Measurements from ENCODE around the gene NFXL1.

Gene NFXL1

DNA sequence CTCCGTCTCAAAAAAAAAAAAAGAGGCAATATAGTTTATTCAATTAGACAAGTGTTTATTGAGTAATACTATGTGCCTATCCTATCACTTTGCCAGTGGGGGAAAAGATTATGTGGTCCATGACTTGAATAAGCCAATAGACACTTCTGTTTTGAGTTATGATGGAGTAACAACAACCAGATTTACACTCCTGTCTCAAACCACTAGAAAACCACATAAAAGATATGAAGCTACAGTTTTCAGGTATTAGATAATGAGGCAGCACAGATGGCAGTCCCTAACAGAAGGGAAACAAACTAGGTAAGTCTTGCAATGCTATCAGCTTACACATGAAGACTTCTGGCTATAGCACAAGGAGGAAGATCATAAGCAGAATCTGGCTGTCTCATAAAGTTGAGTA lies 22.5 kb downstream of the NFXL1 start:
- H3K4me3 ChIP-seq (ENCODE audit: low read depth, low read length) = no peak overlapping the region
- no peak for DNase-seq (ENCODE audit: low read depth, low spot score)
- ChIA-PET POLR2A (no interaction called here), CTCF (interaction anchor here (0.9 to 1.1 kb wide), 3 partner anchors 34 to 187 kb away, joined by 3 to 5 read pairs (median 4); no protein-coding TSS in a partner anchor)
- TF ChIP-seq, protein P1, sequence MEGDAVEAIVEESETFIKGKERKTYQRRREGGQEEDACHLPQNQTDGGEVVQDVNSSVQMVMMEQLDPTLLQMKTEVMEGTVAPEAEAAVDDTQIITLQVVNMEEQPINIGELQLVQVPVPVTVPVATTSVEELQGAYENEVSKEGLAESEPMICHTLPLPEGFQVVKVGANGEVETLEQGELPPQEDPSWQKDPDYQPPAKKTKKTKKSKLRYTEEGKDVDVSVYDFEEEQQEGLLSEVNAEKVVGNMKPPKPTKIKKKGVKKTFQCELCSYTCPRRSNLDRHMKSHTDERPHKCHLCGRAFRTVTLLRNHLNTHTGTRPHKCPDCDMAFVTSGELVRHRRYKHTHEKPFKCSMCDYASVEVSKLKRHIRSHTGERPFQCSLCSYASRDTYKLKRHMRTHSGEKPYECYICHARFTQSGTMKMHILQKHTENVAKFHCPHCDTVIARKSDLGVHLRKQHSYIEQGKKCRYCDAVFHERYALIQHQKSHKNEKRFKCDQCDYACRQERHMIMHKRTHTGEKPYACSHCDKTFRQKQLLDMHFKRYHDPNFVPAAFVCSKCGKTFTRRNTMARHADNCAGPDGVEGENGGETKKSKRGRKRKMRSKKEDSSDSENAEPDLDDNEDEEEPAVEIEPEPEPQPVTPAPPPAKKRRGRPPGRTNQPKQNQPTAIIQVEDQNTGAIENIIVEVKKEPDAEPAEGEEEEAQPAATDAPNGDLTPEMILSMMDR (IDR thresholded peaks at IDR 0.05; ENCODE audit: insufficient read depth, low read length, missing control alignments) = no peak

DNA sequence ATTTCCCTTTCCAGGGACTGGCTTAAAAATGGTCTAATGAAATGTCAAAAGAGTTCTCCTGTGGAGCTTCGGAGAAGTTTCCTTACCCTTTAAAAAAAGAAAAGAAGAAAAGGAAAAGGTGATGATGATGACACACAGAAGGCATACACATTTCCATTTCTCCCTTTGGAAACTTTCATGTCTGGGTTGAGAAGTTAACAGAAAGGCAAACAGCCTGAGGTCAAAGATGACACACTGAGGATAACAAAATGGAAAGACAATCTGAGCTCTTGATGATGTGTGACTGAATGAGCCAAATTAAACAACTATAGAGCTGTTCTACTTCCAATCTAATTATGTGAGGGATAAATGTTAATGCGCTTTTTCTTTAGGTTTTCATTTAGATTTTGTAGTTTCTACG lies 32.2 kb downstream of the NFXL1 start:
- no peak overlapping the region for H3K4me3 ChIP-seq (ENCODE audit: low read depth, low read length)
- no peak for DNase-seq (ENCODE audit: low read depth, low spot score)
- CTCF ChIA-PET = interaction anchor here (2.8 kb wide), 1 partner anchor 177 kb away, joined by 13 read pairs; no protein-coding TSS in a partner anchor
- TF ChIP-seq, protein P1 (IDR thresholded peaks at IDR 0.05; ENCODE audit: insufficient read depth, low read length, missing control alignments) = no peak
- POLR2A ChIA-PET = no interaction called here

GRCh38 chr4:47879458-47879857 lies 34.9 kb downstream of the NFXL1 start:
- TF ChIP-seq, protein P1 (IDR thresholded peaks at IDR 0.05; ENCODE audit: insufficient read depth, low read length, missing control alignments) = no peak
- no peak overlapping the region for H3K4me3 ChIP-seq (ENCODE audit: low read depth, low read length)
- no peak for DNase-seq (ENCODE audit: low read depth, low spot score)
- ChIA-PET POLR2A (no interaction called here), CTCF (interaction anchor here (1.6 kb wide), 1 partner anchor 14 kb away, joined by 3 read pairs; no protein-coding TSS in a partner anchor)

GRCh38 chr4:47876784-47877546 lies 37.4 kb downstream of the NFXL1 start:
- ChIA-PET CTCF (interaction anchor here (1.2 to 1.8 kb wide), 2 partner anchors 9 to 40 kb away, joined by 3 to 6 read pairs; no protein-coding TSS in a partner anchor), POLR2A (no interaction called here)
- no peak overlapping the region for H3K4me3 ChIP-seq (ENCODE audit: low read depth, low read length)
- TF ChIP-seq, protein P1 (IDR thresholded peaks at IDR 0.05; ENCODE audit: insufficient read depth, low read length, missing control alignments) = no peak
- DNase-seq (ENCODE audit: low read depth, low spot score) = no peak

DNA sequence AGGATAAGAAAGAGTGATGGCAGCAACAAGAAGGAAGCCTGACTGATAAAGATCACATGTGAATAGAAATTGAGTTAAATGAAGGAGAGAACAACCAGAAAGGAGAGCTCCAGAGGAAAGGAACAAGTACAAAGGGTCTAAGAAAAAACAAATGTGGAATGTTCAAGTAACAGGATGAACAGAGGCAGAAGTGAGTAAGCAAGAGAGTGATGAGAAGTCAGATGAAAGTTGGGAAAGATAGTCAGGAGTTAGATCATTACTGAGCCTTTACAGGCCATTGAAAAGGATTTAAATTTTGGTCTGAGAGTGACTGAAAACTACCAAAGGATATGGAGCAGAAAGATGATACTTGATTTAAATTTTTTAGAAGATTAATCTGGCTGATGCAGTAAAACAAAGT lies 38.1 kb downstream of the NFXL1 start:
- CTCF ChIA-PET = interaction anchor here (1.0 to 1.8 kb wide), 2 partner anchors 40 kb away, joined by 3 to 6 read pairs; no protein-coding TSS in a partner anchor
- DNase-seq (ENCODE audit: low read depth, low spot score) = no peak
- POLR2A ChIA-PET = interaction anchor here (0.6 kb wide), 1 partner anchor 111 kb away, joined by 4 read pairs; no protein-coding TSS in a partner anchor
- TF ChIP-seq, protein P1 (IDR thresholded peaks at IDR 0.05; ENCODE audit: insufficient read depth, low read length, missing control alignments) = no peak
- no peak overlapping the region for H3K4me3 ChIP-seq (ENCODE audit: low read depth, low read length)

DNA sequence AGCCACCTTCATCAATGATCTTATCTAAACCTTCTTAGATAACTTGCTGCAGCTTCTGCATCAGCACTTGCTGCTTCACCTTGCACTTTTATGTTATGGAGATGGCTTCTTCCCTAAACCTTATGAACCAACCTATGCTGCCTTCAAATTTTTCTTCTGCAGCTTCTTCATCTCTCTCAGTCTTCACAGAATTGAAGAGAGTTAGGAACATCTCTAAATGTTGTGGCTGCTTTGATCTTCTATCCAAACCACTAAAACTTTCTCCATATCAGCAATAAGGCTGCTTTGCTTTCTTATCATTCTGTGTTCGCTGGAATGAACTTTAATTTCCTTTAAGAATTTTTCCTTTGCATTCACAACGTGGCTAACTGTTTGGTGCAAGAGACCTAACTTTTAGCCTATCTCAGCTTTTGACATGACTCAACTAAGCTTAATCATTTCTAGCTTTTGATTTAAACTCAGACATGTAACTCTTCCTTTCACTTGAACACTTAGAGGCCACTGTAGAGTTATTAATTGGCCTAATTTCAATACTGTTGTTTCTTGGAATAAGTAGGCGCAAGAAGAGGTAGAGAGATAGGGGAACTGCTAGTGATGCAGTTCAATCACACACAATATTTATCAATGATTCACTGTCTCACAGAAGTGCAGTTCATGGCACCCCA lies 40.4 kb downstream of the NFXL1 start:
- CTCF ChIA-PET = no interaction called here
- TF ChIP-seq, protein P1 (IDR thresholded peaks at IDR 0.05; ENCODE audit: insufficient read depth, low read length, missing control alignments) = no peak
- no peak overlapping the region for H3K4me3 ChIP-seq (ENCODE audit: low read depth, low read length)
- DNase-seq (ENCODE audit: low read depth, low spot score) = no peak
- POLR2A ChIA-PET = no interaction called here
